Suprapubic skin (tissue), 4 donors: Measurements from ENCODE around the gene KRTAP10-9. TPM values are rescaled to one million over a fixed set of nuclear protein-coding genes. Genes with fewer than 3 reads are reported as not detected.

Experiments used
- DNase-seq, 2 donors: peaks; one replicate each; pipeline ENCODE4 v3.0.0-alpha.2; 2019; ENCODE audit warnings: low spot score in 2 of 2
- H3K27ac ChIP-seq: fragments of 200-600 bp; sonication (generic); one replicate; pipeline ENCODE4 v1.5.1; 2019
- H3K27me3 ChIP-seq: fragments of 200-600 bp; sonication (generic); one replicate; pipeline ENCODE4 v1.5.1; 2019
- H3K36me3 ChIP-seq: fragments of 200-600 bp; sonication (generic); one replicate; pipeline ENCODE4 v1.5.1; 2019
- H3K4me1 ChIP-seq: fragments of 200-600 bp; sonication (generic); one replicate; pipeline ENCODE4 v1.5.1; 2019
- H3K4me3 ChIP-seq: fragments of 200-600 bp; sonication (generic); one replicate; pipeline ENCODE4 v1.5.1; 2019; ENCODE audit warnings: mild to moderate bottlenecking
- H3K9me3 ChIP-seq: fragments of 200-600 bp; sonication (generic); one replicate; pipeline ENCODE4 v1.5.1; 2019
- EP300 ChIP-seq: sonication (generic); formaldehyde crosslinking; IDR thresholded peaks from one replicate; pipeline ENCODE4 v1.6.1; 2017; ENCODE audit warnings: antibody characterized with exemption
- POLR2A ChIP-seq, 2 donors: fragments of 450-650 bp; IDR thresholded peaks; one replicate each; pipeline ENCODE4 v1.6.1; 2017; ENCODE audit warnings: antibody characterized with exemption in 2 of 2, mild to moderate bottlenecking in 2 of 2, moderate library complexity in 2 of 2
- POLR2AphosphoS5 ChIP-seq, 3 donors: sonication (generic); formaldehyde crosslinking; IDR thresholded peaks; one replicate each; pipeline ENCODE4 v1.6.1; 2017; ENCODE audit warnings: antibody characterized with exemption in 3 of 3
- WGBS: methylation state at CpG from one replicate; pipeline ENCODE4 v1.1.5; 2018; 5-methylcytosine and 5-hydroxymethylcytosine counted together
- total RNA-seq, 4 donors: library from RNA; depleted of rRNA; stranded (reverse); fragments of >200 nt; gene quantifications; one replicate each; pipeline ENCODE4 v1.1.0, GENCODE V29; 2016
- TF ChIP-seq, protein P1 (sequence below), 2 donors: fragments of 200-600 bp in 1 of 2; fragments of 450-650 bp in 1 of 2; sonication (generic) in 1 of 2; IDR thresholded peaks; one replicate each; pipeline ENCODE4 v1.5.1; 2016 to 2019; ENCODE audit warnings: antibody characterized with exemption in 2 of 2, mild to moderate bottlenecking in 1 of 2, moderate library complexity in 1 of 2

KRTAP10-9 gene
- total RNA-seq, 4 donors from 2014 or later, result 1.6 to 9.9 TPM; not detected in 2

DNA sequence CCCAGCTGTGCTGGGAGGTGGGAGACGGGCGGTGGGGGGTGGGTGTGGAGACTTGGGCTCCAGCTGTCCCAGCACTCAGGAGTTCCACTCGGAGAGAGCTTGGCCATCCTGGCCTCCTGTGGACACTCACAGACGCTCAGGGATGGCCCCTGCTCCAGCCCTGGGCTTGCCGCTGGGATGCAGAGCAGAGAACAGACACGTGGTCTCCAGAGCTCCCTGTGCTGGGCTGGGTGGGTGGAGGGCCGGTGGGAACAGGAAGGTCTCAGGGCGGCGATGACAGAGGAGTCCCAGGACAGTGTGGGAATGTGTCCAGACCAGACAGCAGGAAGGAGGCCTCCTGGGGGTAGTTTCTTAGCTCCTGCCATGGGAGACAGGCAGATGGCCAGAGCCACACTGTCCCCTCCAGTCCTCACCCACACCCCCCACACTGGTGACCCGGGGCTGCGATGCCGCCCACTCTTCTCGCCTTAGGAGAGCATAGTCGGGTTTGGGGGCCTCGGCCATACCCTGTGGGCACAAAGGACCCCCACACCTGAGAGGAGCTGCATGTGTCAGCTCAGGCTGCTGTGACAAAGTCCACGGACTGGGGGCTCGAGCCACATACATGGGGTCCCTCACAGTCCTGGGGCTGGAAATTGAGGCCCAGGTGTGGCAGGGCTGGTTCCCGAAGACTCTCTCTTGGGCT lies 2.0 kb downstream of the KRTAP10-9 start:
- no peak for DNase-seq

DNA sequence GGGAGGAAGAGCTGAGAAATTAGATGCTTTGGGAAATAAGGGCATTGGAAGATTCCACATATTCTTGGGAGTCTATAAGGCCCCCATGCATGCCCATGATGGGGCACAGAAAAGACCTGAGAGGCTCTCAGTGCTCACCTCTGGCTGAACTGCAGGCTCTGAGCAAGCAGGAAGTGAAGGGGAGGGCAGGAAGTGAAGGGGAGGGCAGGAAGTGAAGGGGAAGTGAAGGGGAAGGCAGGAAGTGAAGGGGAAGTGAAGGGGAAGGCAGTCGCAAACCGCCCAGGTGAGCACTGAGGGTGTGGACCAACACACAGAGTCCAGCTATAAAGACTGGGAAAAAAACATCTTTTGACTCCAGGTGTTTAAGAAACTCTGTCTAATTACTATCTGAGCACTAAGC lies 3.5 kb downstream of the KRTAP10-9 start:
- 79% methylated on average over 2 of the region's 2 CpGs for WGBS
- Histone ChIP-seq H3K27me3 (peaks cover 21% of the 10 kb centered on the region), H3K27ac (no peak overlapping the region), H3K4me3 (no peak overlapping the region), H3K4me1 (no peaks in the 10 kb centered on the region), H3K9me3 (peaks cover 9% of the 10 kb centered on the region), H3K36me3 (no peaks in the 10 kb centered on the region)
- no peak for DNase-seq
- TF ChIP-seq EP300 (no peak), POLR2AphosphoS5 (IDR thresholded peaks at IDR 0.05) (no peak), POLR2A (IDR thresholded peaks at IDR 0.05) (no peak)
- TF ChIP-seq, protein P1, sequence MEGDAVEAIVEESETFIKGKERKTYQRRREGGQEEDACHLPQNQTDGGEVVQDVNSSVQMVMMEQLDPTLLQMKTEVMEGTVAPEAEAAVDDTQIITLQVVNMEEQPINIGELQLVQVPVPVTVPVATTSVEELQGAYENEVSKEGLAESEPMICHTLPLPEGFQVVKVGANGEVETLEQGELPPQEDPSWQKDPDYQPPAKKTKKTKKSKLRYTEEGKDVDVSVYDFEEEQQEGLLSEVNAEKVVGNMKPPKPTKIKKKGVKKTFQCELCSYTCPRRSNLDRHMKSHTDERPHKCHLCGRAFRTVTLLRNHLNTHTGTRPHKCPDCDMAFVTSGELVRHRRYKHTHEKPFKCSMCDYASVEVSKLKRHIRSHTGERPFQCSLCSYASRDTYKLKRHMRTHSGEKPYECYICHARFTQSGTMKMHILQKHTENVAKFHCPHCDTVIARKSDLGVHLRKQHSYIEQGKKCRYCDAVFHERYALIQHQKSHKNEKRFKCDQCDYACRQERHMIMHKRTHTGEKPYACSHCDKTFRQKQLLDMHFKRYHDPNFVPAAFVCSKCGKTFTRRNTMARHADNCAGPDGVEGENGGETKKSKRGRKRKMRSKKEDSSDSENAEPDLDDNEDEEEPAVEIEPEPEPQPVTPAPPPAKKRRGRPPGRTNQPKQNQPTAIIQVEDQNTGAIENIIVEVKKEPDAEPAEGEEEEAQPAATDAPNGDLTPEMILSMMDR (IDR thresholded peaks at IDR 0.05), result no peak

More for the DNA sequence above, 2.0 kb downstream of the KRTAP10-9 start:
- Histone ChIP-seq H3K27ac (no peak overlapping the region), H3K27me3 (peaks cover 21% of the 10 kb centered on the region), H3K9me3 (peaks cover 11% of the 10 kb centered on the region), H3K4me3 (no peak overlapping the region), H3K4me1 (no peaks in the 10 kb centered on the region), H3K36me3 (no peaks in the 10 kb centered on the region)
- WGBS, result 76% methylated on average over 8 of the region's 18 CpGs
- no peak for TF ChIP-seq POLR2A (IDR thresholded peaks at IDR 0.05)
- no peak for TF ChIP-seq POLR2AphosphoS5 (IDR thresholded peaks at IDR 0.05)
- TF ChIP-seq EP300, result no peak
- TF ChIP-seq, protein P1 (IDR thresholded peaks at IDR 0.05), result no peak

DNA sequence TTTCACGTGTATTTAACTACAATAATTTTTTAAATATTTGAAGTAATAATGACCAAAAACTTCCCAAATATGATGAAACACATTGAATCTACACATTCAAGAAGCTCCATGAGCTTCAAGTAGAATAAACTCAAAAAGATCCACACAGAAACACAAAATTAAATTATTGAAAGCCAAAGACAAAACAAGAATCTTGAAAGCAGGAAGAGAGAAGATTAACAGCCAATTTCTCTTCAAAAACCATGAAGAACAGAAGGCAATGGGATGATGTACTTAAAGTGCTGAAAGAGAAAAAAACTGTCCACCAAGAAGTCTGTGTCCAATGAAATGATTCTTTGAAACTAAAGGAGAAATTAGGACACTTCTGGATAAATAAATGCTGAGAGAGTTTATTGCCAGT lies 5.2 kb downstream of the KRTAP10-9 start:
- peaks cover 16% of the 10 kb centered on the region for H3K27me3 ChIP-seq
- H3K4me3 ChIP-seq, result no peak overlapping the region
- DNase-seq, result no peak
- H3K9me3 ChIP-seq, result peaks cover 9% of the 10 kb centered on the region
- TF ChIP-seq POLR2A (IDR thresholded peaks at IDR 0.05) (no peak), POLR2AphosphoS5 (IDR thresholded peaks at IDR 0.05) (no peak), EP300 (no peak)
- TF ChIP-seq, protein P1 (IDR thresholded peaks at IDR 0.05), result no peak
- no peaks in the 10 kb centered on the region for H3K4me1 ChIP-seq
- 90% methylated on average over 1 of the region's 1 CpG for WGBS
- H3K36me3 ChIP-seq, result no peaks in the 10 kb centered on the region
- H3K27ac ChIP-seq, result no peak overlapping the region

DNA sequence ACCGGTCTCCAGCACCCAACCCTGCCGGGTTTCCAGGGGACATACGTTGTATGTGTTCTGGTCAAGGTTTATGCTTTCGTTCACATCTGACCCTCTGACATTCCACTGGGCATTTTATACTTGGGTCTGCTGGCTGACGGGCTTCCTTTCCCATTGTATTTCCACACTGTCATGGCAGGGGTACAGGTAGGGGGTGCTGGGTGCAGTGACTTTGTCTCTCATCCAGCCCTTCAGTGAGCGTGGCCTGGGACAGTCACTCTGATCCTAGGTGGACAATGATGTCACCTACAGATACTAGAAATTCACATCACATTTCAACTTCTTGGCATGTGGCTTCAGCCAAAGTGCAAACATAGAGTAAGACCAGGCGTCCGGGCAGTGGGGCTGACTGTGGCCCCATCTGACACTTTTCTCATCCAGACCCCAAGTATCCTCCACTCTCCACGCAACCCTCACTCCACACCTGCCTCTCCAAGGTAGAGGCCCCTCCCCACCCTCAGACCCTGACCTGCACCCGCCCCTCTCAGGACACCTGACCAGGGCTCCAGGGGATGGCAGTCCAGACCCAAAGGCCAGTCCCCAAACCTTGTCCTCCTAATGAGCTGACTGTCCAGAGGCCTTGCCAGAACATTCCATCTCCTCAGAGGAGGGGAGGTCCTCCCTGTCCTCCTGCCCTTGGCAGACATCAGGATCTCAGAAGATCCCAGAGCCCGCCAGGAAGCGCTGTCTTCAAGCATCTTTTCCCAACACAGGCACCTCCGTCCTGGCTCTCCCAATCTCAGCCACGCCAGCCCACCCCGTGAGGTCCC lies 9.5 kb downstream of the KRTAP10-9 start:
- Histone ChIP-seq H3K9me3 (peaks cover 4% of the 10 kb centered on the region), H3K4me1 (no peaks in the 10 kb centered on the region), H3K27ac (no peak overlapping the region), H3K36me3 (no peaks in the 10 kb centered on the region), H3K27me3 (peaks cover 21% of the 10 kb centered on the region), H3K4me3 (no peak overlapping the region)
- TF ChIP-seq EP300, result no peak
- TF ChIP-seq, protein P1 (IDR thresholded peaks at IDR 0.05), result no peak
- no peak for TF ChIP-seq POLR2A (IDR thresholded peaks at IDR 0.05)
- TF ChIP-seq POLR2AphosphoS5 (IDR thresholded peaks at IDR 0.05), result no peak
- 81% methylated on average over 15 of the region's 15 CpGs for WGBS
- DNase-seq, result no peak
